HCT116 (cell line): ENCODE measurements around the gene TAS2R14. TPM values are rescaled to one million over a fixed set of nuclear protein-coding genes. Genes with fewer than 3 reads are reported as not detected.

Experiments used
- ATAC-seq: fragments of 200-7000 bp; cut with Tn5 transposase; 2 replicates; pipeline ENCODE4 v1.9.1; 2020; ENCODE audit warnings: mild to moderate bottlenecking, moderate library complexity
- BruUV-seq: library from RNA; stranded (reverse); fragments of 400-500 nt; replicated peaks from 2 replicates; lab custom pipeline; 2021; lab: Mats Ljungman, UMichigan
- CTCF ChIA-PET: fragments of 300-600 bp; sonication (Branson Sonifier 250); formaldehyde crosslinking; loops from one replicate; lab custom pipeline; 2021; ENCODE audit warnings: antibody characterized with exemption; lab: Charles Lee
- POLR2A ChIA-PET: fragments of 300-600, 350-600 bp; sonication (Branson Sonifier 250); formaldehyde crosslinking; loops from one replicate; lab custom pipeline; 2021; ENCODE audit warnings: antibody characterized with exemption; lab: Charles Lee
- RAD21 ChIA-PET, 2 experiments: fragments of 300-600 bp; sonication (Branson Sonifier 250); formaldehyde crosslinking; loops; one replicate each; lab custom pipeline; 2023; ENCODE audit warnings: low total read pairs in 2 of 2; ENCODE audit not compliant: uncharacterized antibody in 2 of 2, unreplicated experiment in 2 of 2, low non-redundant PET in 1 of 2; lab: Charles Lee
- DNase-seq: peaks from one replicate; pipeline ENCODE4 v3.0.0-alpha.2; 2010; ENCODE audit warnings: low read depth, low spot score
- H2AFZ ChIP-seq: fragments of 200-600 bp; shearing (Covaris generic), sonication (generic); 2 replicates; pipeline ENCODE4 v1.6.1; 2017; ENCODE audit warnings: low read depth, mixed run types, mixed read lengths, antibody characterized with exemption, low read length; ENCODE audit not compliant: poor library complexity, severe bottlenecking
- H3K27ac ChIP-seq: 2 replicates; pipeline ENCODE4 v1.5.1; 2012; ENCODE audit warnings: low read depth, low read length
- H3K27me3 ChIP-seq: fragments of 200-600 bp; sonication (generic); 2 replicates; pipeline ENCODE4 v1.6.1; 2016; ENCODE audit warnings: mixed run types, low read length, mixed read lengths; ENCODE audit not compliant: insufficient read depth
- H3K36me3 ChIP-seq, 2 experiments: fragments of 200-500 bp in 1 of 2; fragments of 200-600 bp in 1 of 2; sonication (Bioruptor generic) in 1 of 2; sonication (generic) in 1 of 2; 2 replicates each; pipeline versions ENCODE4 v1.5.1 to v1.6.1; 2014 to 2016; ENCODE audit warnings: low read length in 2 of 2, inconsistent platforms in 1 of 2, mixed read lengths in 1 of 2, mixed run types in 1 of 2; ENCODE audit not compliant: insufficient read depth in 2 of 2, control insufficient read depth in 1 of 2
- H3K4me1 ChIP-seq, 2 experiments: fragments of 200-600 bp in 1 of 2; sonication (generic) in 1 of 2; 2 replicates each; pipeline versions ENCODE4 v1.5.1 to v1.6.1; 2012 to 2017; ENCODE audit warnings: low read length in 2 of 2, inconsistent platforms in 1 of 2, mild to moderate bottlenecking in 1 of 2, mixed read lengths in 1 of 2, mixed run types in 1 of 2, moderate library complexity in 1 of 2; ENCODE audit not compliant: insufficient read depth in 2 of 2, control insufficient read depth in 1 of 2
- H3K4me2 ChIP-seq: fragments of 200-600 bp; sonication (generic); 2 replicates; pipeline ENCODE4 v1.6.1; 2017; ENCODE audit warnings: mixed run types, low read length, mixed read lengths
- H3K4me3 ChIP-seq, 2 experiments: fragments of 200-600 bp in 1 of 2; sonication (generic) in 1 of 2; replicated peaks in 1 of 2; 2 replicates each; pipeline ENCODE4 v1.5.1; 2011 to 2016; ENCODE audit warnings: low read length in 2 of 2, control low read depth in 1 of 2, low read depth in 1 of 2, mild to moderate bottlenecking in 1 of 2, mixed read lengths in 1 of 2, mixed run types in 1 of 2
- H3K79me2 ChIP-seq: fragments of 200-600 bp; sonication (generic); 2 replicates; pipeline ENCODE4 v1.6.1; 2017; ENCODE audit warnings: mild to moderate bottlenecking, mixed run types, low read length, moderate library complexity, mixed read lengths; ENCODE audit not compliant: insufficient read depth
- H3K9ac ChIP-seq: fragments of 200-600 bp; sonication (generic); 2 replicates; pipeline ENCODE4 v1.6.1; 2016; ENCODE audit warnings: low read length, mixed read lengths
- H3K9me2 ChIP-seq: fragments of 200-600 bp; sonication (generic), shearing (Covaris generic); 2 replicates; pipeline ENCODE4 v1.6.1; 2017; ENCODE audit warnings: mixed run types, mild to moderate bottlenecking, moderate library complexity; ENCODE audit not compliant: insufficient read depth
- H3K9me3 ChIP-seq, 2 experiments: fragments of 200-500 bp in 1 of 2; fragments of 200-600 bp in 1 of 2; sonication (Bioruptor generic) in 1 of 2; sonication (generic) in 1 of 2; 2 replicates each; pipeline ENCODE4 v1.6.1; 2014 to 2017; ENCODE audit warnings: low read length in 2 of 2, mixed read lengths in 2 of 2, inconsistent platforms in 1 of 2, low read depth in 1 of 2, mild to moderate bottlenecking in 1 of 2, mixed run types in 1 of 2, moderate library complexity in 1 of 2; ENCODE audit not compliant: control insufficient read depth in 1 of 2, insufficient read depth in 1 of 2
- H4K20me1 ChIP-seq: fragments of 200-600 bp; sonication (generic), shearing (Covaris generic); 2 replicates; pipeline ENCODE4 v1.6.1; 2017; ENCODE audit warnings: mixed run types, mild to moderate bottlenecking, moderate library complexity; ENCODE audit not compliant: insufficient read depth
- CBX3 ChIP-seq: IDR thresholded peaks from 2 replicates; pipeline ENCODE4 v1.6.1; 2012; ENCODE audit warnings: low read depth
- CEBPB ChIP-seq: IDR thresholded peaks from 2 replicates; pipeline ENCODE4 v1.6.1; 2012; ENCODE audit warnings: low read depth
- CTCF ChIP-seq, 3 experiments: fragments of 200-600 bp in 1 of 3; sonication (generic) in 1 of 3; IDR thresholded peaks in 2 of 3; conservative IDR thresholded peaks in 1 of 3; 2 replicates each; pipeline ENCODE4 v1.5.1; 2012 to 2017; ENCODE audit warnings: low read depth in 2 of 3, low read length in 2 of 3, antibody characterized with exemption in 1 of 3, borderline replicate concordance in 1 of 3, control low read depth in 1 of 3, mild to moderate bottlenecking in 1 of 3, mixed read lengths in 1 of 3, mixed run types in 1 of 3, moderate library complexity in 1 of 3; ENCODE audit not compliant: insufficient read depth in 1 of 3
- EGR1 ChIP-seq: IDR thresholded peaks from 2 replicates; pipeline ENCODE4 v1.6.1; 2012; ENCODE audit warnings: low read depth
- JUND ChIP-seq: IDR thresholded peaks from 2 replicates; pipeline ENCODE4 v1.6.1; 2012
- POLR2A ChIP-seq: IDR thresholded peaks from 2 replicates; pipeline ENCODE4 v1.7.0; 2011; ENCODE audit warnings: borderline replicate concordance; ENCODE audit not compliant: insufficient read depth, insufficient read length; ENCODE audit errors: extremely low read depth
- POLR2AphosphoS5 ChIP-seq: IDR thresholded peaks from 2 replicates; pipeline ENCODE4 v1.6.1; 2011; ENCODE audit warnings: mild to moderate bottlenecking, low read depth, low read length, moderate library complexity
- RAD21 ChIP-seq: IDR thresholded peaks from 2 replicates; pipeline ENCODE4 v1.6.1; 2012; ENCODE audit warnings: low read depth, mild to moderate bottlenecking
- REST ChIP-seq: IDR thresholded peaks from 2 replicates; pipeline ENCODE4 v1.6.1; 2012; ENCODE audit warnings: low read depth
- SP1 ChIP-seq: IDR thresholded peaks from 2 replicates; pipeline ENCODE4 v1.6.1; 2012; ENCODE audit warnings: low read depth
- YY1 ChIP-seq: IDR thresholded peaks from 2 replicates; pipeline ENCODE4 v1.6.1; 2011; ENCODE audit warnings: low read length, low read depth, moderate library complexity, mild to moderate bottlenecking; ENCODE audit not compliant: insufficient replicate concordance; ENCODE audit errors: extremely low read depth
- ZNF274 ChIP-seq: fragments of 200-500 bp; sonication (Bioruptor generic); IDR thresholded peaks from 2 replicates; pipeline ENCODE4 v1.6.1; 2014; ENCODE audit warnings: mild to moderate bottlenecking, low read depth, low read length, inconsistent platforms
- intact Hi-C: fragments of 100-400 bp; cut with micrococcal nuclease; formaldehyde crosslinking; loops from 2 replicates; pipeline ENCODE4 v1.10.0; 2022
- total RNA-seq: library from RNA; stranded (reverse); gene quantifications from one replicate; pipeline ENCODE4 v1.2.1, GENCODE V29; 2021; ENCODE audit not compliant: unreplicated experiment
- TF ChIP-seq, protein P1 (sequence below): IDR thresholded peaks from 2 replicates; pipeline ENCODE4 v1.6.1; 2012
- TF ChIP-seq, protein P2 (sequence below): IDR thresholded peaks from 2 replicates; pipeline ENCODE4 v1.6.1; 2012

TAS2R14 gene
- total RNA-seq, 1 experiment from 2014 or later = 1.9 TPM

DNA sequence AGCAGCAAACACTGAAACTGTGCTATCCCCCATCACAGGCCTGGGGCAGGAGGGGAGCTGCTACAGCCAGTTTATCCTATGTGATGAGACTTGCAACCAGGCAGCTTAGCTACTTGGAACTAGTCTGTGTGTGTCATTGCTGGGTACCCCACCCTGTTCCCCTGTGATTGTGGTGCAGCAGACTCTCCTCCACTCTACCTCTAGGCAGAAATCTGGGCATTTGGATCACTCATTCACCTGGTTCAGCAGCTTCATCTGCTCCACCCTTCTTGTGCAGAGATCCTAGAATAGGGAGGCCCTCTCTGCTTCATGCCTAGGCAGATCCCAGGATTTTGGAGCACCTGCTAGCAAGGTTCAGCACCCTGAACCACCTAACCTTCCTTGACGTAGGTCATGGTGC is 38.5 kb downstream of the TAS2R14 start:
- DNase-seq = no peak
- CTCF ChIA-PET = no interaction called here
- Histone ChIP-seq H2AFZ (no peak overlapping the region), H3K4me2 (no peak overlapping the region), H3K9me3 (peaks cover 0 to 7% of the 10 kb centered on the region in 2 experiments; a peak in 2 of 4 replicates), H4K20me1 (no peaks in the 10 kb centered on the region), H3K27ac (no peak overlapping the region), H3K4me3 (no peak overlapping the region), H3K4me1 (no peaks in the 10 kb centered on the region), H3K27me3 (no peaks in the 10 kb centered on the region), H3K9me2 (no peaks in the 10 kb centered on the region), H3K79me2 (no peaks in the 10 kb centered on the region; the same call in 1 of the 2 replicates), H3K9ac (no peak overlapping the region), H3K36me3 (0 out of 4 replicates have a peak, but pooled peaks cover 0 to 3% of the 10 kb centered on the region in 2 experiments)
- TF ChIP-seq RAD21 = no peak
- TF ChIP-seq CEBPB = no peak
- no peak for TF ChIP-seq YY1
- no peak for TF ChIP-seq POLR2A
- TF ChIP-seq POLR2AphosphoS5 = no peak
- TF ChIP-seq JUND = no peak
- ATAC-seq = no peak
- intact Hi-C loops = no loop called here
- POLR2A ChIA-PET = no interaction called here
- RAD21 ChIA-PET = no interaction called here
- BruUV-seq = no TSS peak

DNA sequence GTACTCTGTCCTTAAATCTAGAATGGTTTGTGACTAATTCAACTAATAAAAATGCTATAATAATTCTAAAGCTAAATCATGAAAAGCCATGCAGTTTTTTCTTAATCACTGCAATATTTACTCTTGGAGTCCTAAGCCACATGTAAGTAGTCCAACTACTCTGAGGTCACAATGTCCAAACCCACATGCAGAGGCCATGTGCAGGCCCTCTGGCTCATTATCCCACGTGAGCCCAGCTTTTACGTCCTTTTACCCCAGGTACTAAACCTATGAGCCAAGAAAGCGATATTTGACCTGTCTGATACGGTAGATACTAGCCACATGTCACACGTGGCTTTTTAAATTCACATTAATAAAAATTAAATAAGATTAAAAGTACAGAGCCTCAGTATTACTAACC is 42.2 kb downstream of the TAS2R14 start:
- H3K4me3 ChIP-seq = no peak overlapping the region
- DNase-seq = no peak
- H3K9me3 ChIP-seq = no peaks in the 10 kb centered on the region
- no peaks in the 10 kb centered on the region for H4K20me1 ChIP-seq
- no peak overlapping the region for H3K9ac ChIP-seq
- H3K27ac ChIP-seq = no peak overlapping the region
- POLR2A ChIA-PET = no interaction called here
- no peaks in the 10 kb centered on the region for H3K4me1 ChIP-seq
- no peak overlapping the region for H2AFZ ChIP-seq
- no peaks in the 10 kb centered on the region for H3K27me3 ChIP-seq
- no TSS peak for BruUV-seq
- ATAC-seq = no peak
- no peaks in the 10 kb centered on the region; the same call in 1 of the 2 replicates for H3K79me2 ChIP-seq
- H3K9me2 ChIP-seq = no peaks in the 10 kb centered on the region
- no peak overlapping the region for H3K4me2 ChIP-seq
- intact Hi-C loops = no loop called here
- CTCF ChIA-PET = no interaction called here
- H3K36me3 ChIP-seq = no peaks in the 10 kb centered on the region
- RAD21 ChIA-PET = no interaction called here
- TF ChIP-seq CTCF (IDR thresholded peaks at IDR 0.05 in 2 of 3, conservative IDR thresholded peaks at IDR 0.05 in 1 of 3; ENCODE audit: borderline replicate concordance in 1 of 3, insufficient read depth in 1 of 3, low read depth in 2 of 3, low read length in 2 of 3) = no peak
- TF ChIP-seq, protein P1, sequence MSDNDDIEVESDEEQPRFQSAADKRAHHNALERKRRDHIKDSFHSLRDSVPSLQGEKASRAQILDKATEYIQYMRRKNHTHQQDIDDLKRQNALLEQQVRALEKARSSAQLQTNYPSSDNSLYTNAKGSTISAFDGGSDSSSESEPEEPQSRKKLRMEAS = no peak
- no peak for TF ChIP-seq SP1
- TF ChIP-seq, protein P2, sequence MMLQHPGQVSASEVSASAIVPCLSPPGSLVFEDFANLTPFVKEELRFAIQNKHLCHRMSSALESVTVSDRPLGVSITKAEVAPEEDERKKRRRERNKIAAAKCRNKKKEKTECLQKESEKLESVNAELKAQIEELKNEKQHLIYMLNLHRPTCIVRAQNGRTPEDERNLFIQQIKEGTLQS = no peak
- TF ChIP-seq EGR1 = no peak
- TF ChIP-seq CBX3 = no peak
- no peak for TF ChIP-seq ZNF274
- no peak for TF ChIP-seq REST
